Astrocyte (in vitro differentiated cells and primary cell): Measurements from ENCODE around the gene METTL2A.

Source experiments
- CTCF ChIP-seq: IDR thresholded peaks from 2 replicates; pipeline ENCODE4 v1.5.1; 2011; ENCODE audit warnings: low read depth, mild to moderate bottlenecking, inconsistent platforms, low read length, moderate library complexity; ENCODE audit not compliant: insufficient read depth
- EZH2 ChIP-seq: IDR thresholded peaks from 2 replicates; pipeline ENCODE4 v1.6.1; 2012; ENCODE audit warnings: mild to moderate bottlenecking, low read length, inconsistent platforms; ENCODE audit not compliant: insufficient read depth

GRCh38 chr17:62444063-62444462, 20.4 kb downstream of the METTL2A start:
- no peak for TF ChIP-seq CTCF
- TF ChIP-seq EZH2 = no peak
